GM12878 (cell line): ENCODE data around the gene MGAT4C.

Experiments used
- CTCF ChIP-seq, 3 experiments: IDR thresholded peaks in 2 of 3; conservative IDR thresholded peaks in 1 of 3; 2 replicates each; pipeline ENCODE4 v1.5.1; 2011; ENCODE audit warnings: low read depth in 3 of 3, low read length in 3 of 3, mild to moderate bottlenecking in 3 of 3, control low read depth in 2 of 3, moderate library complexity in 2 of 3, inconsistent platforms in 1 of 3, mixed read lengths in 1 of 3; ENCODE audit not compliant: control insufficient read depth in 2 of 3, insufficient read depth in 1 of 3; ENCODE audit errors: extremely low read depth in 1 of 3
- EZH2 ChIP-seq: IDR thresholded peaks from 2 replicates; pipeline ENCODE4 v1.6.1; 2012; ENCODE audit warnings: low read depth, mild to moderate bottlenecking, control low read depth, inconsistent platforms, low read length, borderline replicate concordance; ENCODE audit not compliant: control insufficient read depth
- MEF2A ChIP-seq: IDR thresholded peaks from 2 replicates; pipeline ENCODE4 v1.6.1; 2011; ENCODE audit warnings: low read depth, mild to moderate bottlenecking, low read length, moderate library complexity; ENCODE audit not compliant: insufficient read depth
- POLR2AphosphoS5 ChIP-seq: IDR thresholded peaks from 2 replicates; pipeline ENCODE4 v1.6.1; 2011; ENCODE audit warnings: mild to moderate bottlenecking, low read length, inconsistent platforms
- USF2 ChIP-seq: IDR thresholded peaks from 2 replicates; pipeline ENCODE4 v1.6.1; 2011; ENCODE audit warnings: low read depth, low read length, improper control_type of control experiment, borderline replicate concordance
- ZNF24 ChIP-seq: fragments of 450-650 bp; IDR thresholded peaks from 2 replicates; pipeline ENCODE4 v1.6.1; 2017; ENCODE audit warnings: antibody characterized with exemption, mild to moderate bottlenecking

- TF ChIP-seq CTCF (IDR thresholded peaks at IDR 0.05 in 2 of 3, conservative IDR thresholded peaks at IDR 0.05 in 1 of 3; ENCODE audit: control insufficient read depth in 2 of 3, extremely low read depth in 1 of 3, insufficient read depth in 1 of 3, low read depth in 3 of 3, low read length in 3 of 3) (no peak), USF2 (no peak), ZNF24 (no peak), MEF2A (no peak), POLR2AphosphoS5 (no peak), EZH2 (no peak)
Observed at GRCh38 chr12:86044396-86044795, 211.8 kb downstream of the MGAT4C start.
